ENCODE data around the gene INPP5K. TPM values are rescaled to one million over a fixed set of nuclear protein-coding genes. Genes with fewer than 3 reads are reported as not detected.
A peak's percentile ranks its signal among the peaks of the same experiment; 100 is the strongest.

Gene INPP5K
- total RNA-seq, 5 donors from 2014 or later (not counting 1 experiment from before 2014, with no cell fraction given) = 91.1 to 184 (median 97.0) TPM

DNA sequence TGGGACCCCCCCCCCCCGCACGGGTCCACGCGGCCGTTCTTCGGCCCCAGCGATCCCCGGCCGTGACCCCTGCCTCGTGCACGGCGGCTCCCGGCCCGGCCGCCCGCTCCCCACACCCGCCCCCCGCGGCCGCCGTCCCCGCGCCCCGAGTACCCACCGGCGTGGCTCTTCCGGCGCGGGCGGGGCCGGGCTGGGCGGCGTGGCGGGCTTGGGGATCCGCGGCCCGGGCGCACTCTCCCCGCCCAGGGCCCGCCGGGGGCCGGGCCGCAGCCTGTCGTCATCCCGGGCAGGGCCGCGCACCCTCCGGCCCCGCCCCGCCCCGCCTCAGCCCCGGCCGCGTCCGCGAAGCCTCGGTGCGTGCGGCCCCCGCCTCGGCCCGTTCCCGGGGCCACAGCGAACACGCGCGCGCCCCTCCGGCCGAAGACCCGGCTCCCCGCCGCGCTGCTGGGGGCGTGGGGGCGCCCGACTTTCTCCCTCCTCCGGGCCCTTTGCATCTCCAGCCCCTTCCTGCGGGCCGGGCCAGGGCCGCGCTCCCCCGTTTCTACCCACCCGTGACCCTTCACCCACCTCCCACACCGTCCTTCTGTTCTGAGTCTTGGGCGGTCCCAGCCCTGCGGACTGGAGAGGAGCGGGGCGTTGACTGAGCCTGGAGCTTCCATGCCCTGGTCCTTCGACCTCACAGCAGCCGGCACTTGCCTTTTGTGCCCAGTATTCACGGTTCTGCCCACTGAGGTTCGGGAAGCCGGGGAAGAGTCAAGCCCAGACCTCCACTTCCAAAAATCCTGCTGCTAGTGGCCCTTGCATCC is 24.8 kb downstream of the INPP5K start:
- H3K4me1 ChIP-seq (ENCODE audit: control insufficient read depth in 1 of 2, extremely low read depth in 1 of 2, insufficient read depth in 2 of 2, low read length in 2 of 2) = peaks cover 14 to 49% of the 10 kb centered on the region in 2 experiments
- H3K4me1 Mint-ChIP-seq = peaks cover 32 to 40% (median 35%) of the 10 kb centered on the region in 3 donors
- H3K4me3 Mint-ChIP-seq = peak overlapping the region; percentile 77 to 81 (median 81)
- peaks cover 0 to 8% of the 10 kb centered on the region in 2 experiments for H3K27me3 ChIP-seq (replicated peaks in 1 of 2; ENCODE audit: control insufficient read depth in 2 of 2, extremely low read depth in 1 of 2, insufficient read depth in 2 of 2, low read length in 1 of 2)
- no peak overlapping the region for H3K27ac ChIP-seq (ENCODE audit: low read length)
- no peaks in the 10 kb centered on the region for H3K27me3 Mint-ChIP-seq
- peak overlapping the region in 1 of 2 donors; percentile 64 for H3K4me3 ChIP-seq (ENCODE audit: control insufficient read depth in 1 of 2, extremely low read depth in 1 of 2, low read length in 1 of 2)
- peak overlapping the region in 1 of 2 donors; percentile 49 for H3K27ac Mint-ChIP-seq
- ATAC-seq (replicated peaks in 1 of 4) (peak; percentile 28 to 66 (median 58)), DNase-seq (peak in 6 of 35 experiments; percentile 20 to 60 (median 30))
- POLR2A ChIA-PET = no interaction called here
- no peaks in the 10 kb centered on the region for H3K9me3 ChIP-seq
- CTCF ChIA-PET = no interaction called here
- H3K9me3 Mint-ChIP-seq = no peaks in the 10 kb centered on the region
- H3K36me3 Mint-ChIP-seq = no peaks in the 10 kb centered on the region
- WGBS (ENCODE audit: insufficient coverage) = 4% methylated on average over 94 of the region's 94 CpGs
- H3K36me3 ChIP-seq (ENCODE audit: control insufficient read depth in 2 of 2, extremely low read depth in 1 of 2, insufficient read depth in 1 of 2, low read length in 1 of 2) = peaks cover 10 to 16% of the 10 kb centered on the region in 2 donors

DNA sequence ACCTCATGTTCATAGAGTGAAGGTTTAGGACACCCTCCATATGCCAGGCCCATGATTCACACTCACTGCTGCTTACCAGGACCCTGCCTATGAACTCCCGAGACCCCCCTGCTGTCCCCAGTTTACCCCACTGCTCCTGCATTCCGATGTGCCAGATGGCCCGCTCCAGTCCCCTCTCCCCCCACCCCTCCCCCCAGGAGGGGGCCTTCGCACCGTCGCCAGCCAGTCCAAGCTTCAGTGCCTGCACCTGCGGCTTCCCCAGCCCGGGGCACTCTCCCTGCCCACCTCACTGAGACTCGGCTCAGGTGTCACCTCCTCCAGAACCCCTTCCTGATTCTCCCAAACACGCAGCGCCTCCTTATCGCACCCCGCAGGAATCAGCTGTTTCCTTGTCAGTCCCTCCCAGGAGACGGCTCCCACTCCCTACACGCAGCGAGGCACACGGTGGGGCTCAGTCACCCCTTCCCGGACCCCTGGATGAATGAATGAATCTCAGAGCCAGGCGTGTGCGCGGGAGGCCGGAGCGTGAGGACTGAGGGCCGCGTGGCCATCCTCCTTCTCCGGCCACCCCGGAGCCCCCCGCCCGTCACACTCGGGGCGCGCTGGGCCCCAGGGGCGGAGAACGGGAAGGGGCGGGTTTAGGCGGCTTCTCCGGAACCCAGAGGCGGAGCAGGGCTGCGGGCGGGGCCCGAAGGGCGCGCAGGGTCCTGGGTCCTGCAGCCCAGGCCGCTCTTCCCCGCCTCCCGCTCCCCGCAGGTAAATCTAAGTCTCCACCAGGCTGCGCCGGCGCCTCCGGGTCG is 25.6 kb downstream of the INPP5K start:
- Mint-ChIP-seq H3K4me3 (peak overlapping the region; percentile 77 to 83 (median 79)), H3K36me3 (no peaks in the 10 kb centered on the region), H3K4me1 (peaks cover 33 to 40% (median 35%) of the 10 kb centered on the region in 3 donors), H3K27me3 (no peaks in the 10 kb centered on the region), H3K9me3 (no peaks in the 10 kb centered on the region), H3K27ac (peak overlapping the region; percentile 84 to 88)
- DNase-seq (peak in 22 of 35 experiments; percentile 24 to 69 (median 50)), ATAC-seq (replicated peaks in 1 of 4) (peak; percentile 54 to 72 (median 70))
- Histone ChIP-seq H3K36me3 (ENCODE audit: control insufficient read depth in 2 of 2, extremely low read depth in 1 of 2, insufficient read depth in 1 of 2, low read length in 1 of 2) (peaks cover 2 to 10% of the 10 kb centered on the region in 2 donors), H3K9me3 (no peaks in the 10 kb centered on the region), H3K4me3 (ENCODE audit: control insufficient read depth in 1 of 2, extremely low read depth in 1 of 2, low read length in 1 of 2) (peak overlapping the region; percentile 56 to 64), H3K4me1 (ENCODE audit: control insufficient read depth in 1 of 2, extremely low read depth in 1 of 2, insufficient read depth in 2 of 2, low read length in 2 of 2) (peaks cover 20 to 57% of the 10 kb centered on the region in 2 experiments), H3K27me3 (replicated peaks in 1 of 2; ENCODE audit: control insufficient read depth in 2 of 2, extremely low read depth in 1 of 2, insufficient read depth in 2 of 2, low read length in 1 of 2) (peaks cover 0 to 8% of the 10 kb centered on the region in 2 experiments), H3K27ac (ENCODE audit: low read length) (peak overlapping the region; percentile 44)
- ChIA-PET POLR2A (interaction anchor here in 1 of 2 donors (0.6 kb wide), 1 partner anchor 555 kb away, joined by 4 read pairs; no protein-coding TSS in a partner anchor), CTCF (interaction anchor here in 1 of 2 donors (0.6 kb wide), 1 partner anchor 14 kb away, joined by 3 read pairs; no protein-coding TSS in a partner anchor)
- 1% methylated on average over 46 of the region's 52 CpGs for WGBS (ENCODE audit: insufficient coverage)

DNA sequence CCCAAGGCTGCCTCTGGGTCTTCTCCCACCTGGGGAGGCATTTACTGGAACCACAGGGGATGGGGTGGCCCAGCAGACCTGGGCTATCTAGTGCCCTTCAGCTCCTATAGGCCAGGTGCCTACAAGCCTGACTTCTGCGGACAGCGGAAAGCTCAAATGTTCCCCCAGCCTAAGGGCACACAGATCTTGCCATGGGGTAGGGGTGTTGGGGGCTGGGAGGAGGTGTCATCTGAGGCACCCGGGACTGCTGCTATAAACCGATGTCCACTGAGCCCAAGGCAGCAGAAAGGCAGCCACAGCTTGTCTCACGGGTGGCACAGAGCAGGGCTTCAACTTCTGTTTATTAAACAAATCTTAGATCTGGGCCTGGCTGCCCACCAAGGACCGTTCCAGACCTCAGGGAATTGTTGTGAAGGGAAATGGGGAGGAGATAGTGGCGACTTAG is 27.6 kb downstream of the INPP5K start:
- Mint-ChIP-seq H3K27ac (peak overlapping the region; percentile 46 to 69), H3K4me1 (peaks cover 35 to 45% (median 35%) of the 10 kb centered on the region in 3 donors), H3K9me3 (no peaks in the 10 kb centered on the region), H3K36me3 (no peaks in the 10 kb centered on the region), H3K27me3 (no peaks in the 10 kb centered on the region), H3K4me3 (peak overlapping the region; percentile 72 to 79 (median 79))
- ChIA-PET POLR2A (no interaction called here), CTCF (no interaction called here)
- no peak overlapping the region for H3K27ac ChIP-seq (ENCODE audit: low read length)
- no peaks in the 10 kb centered on the region for H3K9me3 ChIP-seq
- peaks cover 20 to 67% of the 10 kb centered on the region in 2 experiments for H3K4me1 ChIP-seq (ENCODE audit: control insufficient read depth in 1 of 2, extremely low read depth in 1 of 2, insufficient read depth in 2 of 2, low read length in 2 of 2)
- peaks cover 0 to 8% of the 10 kb centered on the region in 2 experiments for H3K27me3 ChIP-seq (replicated peaks in 1 of 2; ENCODE audit: control insufficient read depth in 2 of 2, extremely low read depth in 1 of 2, insufficient read depth in 2 of 2, low read length in 1 of 2)
- ATAC-seq (replicated peaks in 1 of 4) (no peak), DNase-seq (no peak)
- no peaks in the 10 kb centered on the region for H3K36me3 ChIP-seq (ENCODE audit: control insufficient read depth in 2 of 2, extremely low read depth in 1 of 2, insufficient read depth in 1 of 2, low read length in 1 of 2)
- 98% methylated on average over 5 of the region's 7 CpGs for WGBS (ENCODE audit: insufficient coverage)
- H3K4me3 ChIP-seq (ENCODE audit: control insufficient read depth in 1 of 2, extremely low read depth in 1 of 2, low read length in 1 of 2) = no peak overlapping the region

DNA sequence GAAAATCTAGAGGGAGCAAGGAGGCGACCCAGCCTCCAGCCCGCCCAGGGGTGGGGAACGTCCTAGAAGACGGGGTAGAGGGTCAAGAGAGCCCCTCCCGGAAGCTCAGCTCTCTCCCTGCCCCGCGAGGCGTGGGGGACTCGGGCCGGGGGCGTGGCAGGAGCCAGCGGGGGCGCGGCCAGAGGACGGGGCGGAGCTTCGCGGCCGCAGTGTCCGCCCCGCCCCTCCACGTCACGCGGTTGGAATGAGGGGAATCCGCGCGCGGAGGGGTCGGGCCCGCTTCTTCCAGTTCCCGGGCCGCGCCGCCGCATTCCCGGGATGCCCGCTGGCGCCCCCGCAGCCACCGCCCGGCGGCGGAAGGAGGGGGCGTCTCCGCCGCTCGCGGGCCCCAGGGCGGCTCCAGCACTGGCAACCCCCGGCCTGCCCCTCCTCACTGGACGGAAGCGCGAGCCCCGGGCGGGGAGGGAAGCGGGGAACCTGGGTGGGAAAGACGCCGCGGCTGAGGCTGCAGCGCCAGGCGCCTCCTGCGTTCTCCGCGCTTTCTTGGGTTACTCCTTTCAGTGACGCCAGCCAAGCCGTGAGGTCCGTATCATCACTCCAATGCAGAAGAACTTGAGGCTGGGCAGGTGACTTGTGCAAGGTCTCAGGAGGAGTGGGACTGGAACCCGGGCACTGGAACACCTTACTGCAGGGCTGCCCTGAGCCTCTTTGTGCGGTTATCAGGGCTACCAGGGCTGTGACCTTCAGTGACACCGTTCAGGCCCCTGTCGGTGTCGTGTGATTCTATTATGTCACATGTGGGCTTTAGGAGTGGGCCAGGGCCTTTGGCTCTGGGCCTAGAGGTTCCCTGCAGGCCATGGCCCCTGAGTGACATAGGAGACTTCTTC is 28.2 kb downstream of the INPP5K start:
- ChIA-PET CTCF (interaction anchor here in 1 of 2 donors (1.2 kb wide), 2 partner anchors 27 to 123 kb away, joined by 3 to 6 read pairs; no protein-coding TSS in a partner anchor), POLR2A (no interaction called here)
- H3K4me3 Mint-ChIP-seq = peak overlapping the region; percentile 79 to 81 (median 79)
- DNase-seq (peak in 34 of 35 experiments; percentile 26 to 87 (median 55)), ATAC-seq (replicated peaks in 1 of 4) (peak; percentile 31 to 51 (median 40))
- H3K4me3 ChIP-seq (ENCODE audit: control insufficient read depth in 1 of 2, extremely low read depth in 1 of 2, low read length in 1 of 2) = peak overlapping the region; percentile 46 to 52
- H3K36me3 Mint-ChIP-seq = peaks cover 3% of the 10 kb centered on the region
- H3K27me3 Mint-ChIP-seq = no peaks in the 10 kb centered on the region
- H3K9me3 Mint-ChIP-seq = no peaks in the 10 kb centered on the region
- peaks cover 30 to 43% (median 34%) of the 10 kb centered on the region in 3 donors for H3K4me1 Mint-ChIP-seq
- 4% methylated on average over 70 of the region's 72 CpGs for WGBS (ENCODE audit: insufficient coverage)
- no peaks in the 10 kb centered on the region for H3K9me3 ChIP-seq
- peak overlapping the region; percentile 69 to 84 for H3K27ac Mint-ChIP-seq
- H3K36me3 ChIP-seq (ENCODE audit: control insufficient read depth in 2 of 2, extremely low read depth in 1 of 2, insufficient read depth in 1 of 2, low read length in 1 of 2) = no peaks in the 10 kb centered on the region
- peak overlapping the region; percentile 38 for H3K27ac ChIP-seq (ENCODE audit: low read length)
- H3K27me3 ChIP-seq (replicated peaks in 1 of 2; ENCODE audit: control insufficient read depth in 2 of 2, extremely low read depth in 1 of 2, insufficient read depth in 2 of 2, low read length in 1 of 2) = peaks cover 0 to 8% of the 10 kb centered on the region in 2 experiments
- H3K4me1 ChIP-seq (ENCODE audit: control insufficient read depth in 1 of 2, extremely low read depth in 1 of 2, insufficient read depth in 2 of 2, low read length in 2 of 2) = peaks cover 20 to 63% of the 10 kb centered on the region in 2 experiments

DNA sequence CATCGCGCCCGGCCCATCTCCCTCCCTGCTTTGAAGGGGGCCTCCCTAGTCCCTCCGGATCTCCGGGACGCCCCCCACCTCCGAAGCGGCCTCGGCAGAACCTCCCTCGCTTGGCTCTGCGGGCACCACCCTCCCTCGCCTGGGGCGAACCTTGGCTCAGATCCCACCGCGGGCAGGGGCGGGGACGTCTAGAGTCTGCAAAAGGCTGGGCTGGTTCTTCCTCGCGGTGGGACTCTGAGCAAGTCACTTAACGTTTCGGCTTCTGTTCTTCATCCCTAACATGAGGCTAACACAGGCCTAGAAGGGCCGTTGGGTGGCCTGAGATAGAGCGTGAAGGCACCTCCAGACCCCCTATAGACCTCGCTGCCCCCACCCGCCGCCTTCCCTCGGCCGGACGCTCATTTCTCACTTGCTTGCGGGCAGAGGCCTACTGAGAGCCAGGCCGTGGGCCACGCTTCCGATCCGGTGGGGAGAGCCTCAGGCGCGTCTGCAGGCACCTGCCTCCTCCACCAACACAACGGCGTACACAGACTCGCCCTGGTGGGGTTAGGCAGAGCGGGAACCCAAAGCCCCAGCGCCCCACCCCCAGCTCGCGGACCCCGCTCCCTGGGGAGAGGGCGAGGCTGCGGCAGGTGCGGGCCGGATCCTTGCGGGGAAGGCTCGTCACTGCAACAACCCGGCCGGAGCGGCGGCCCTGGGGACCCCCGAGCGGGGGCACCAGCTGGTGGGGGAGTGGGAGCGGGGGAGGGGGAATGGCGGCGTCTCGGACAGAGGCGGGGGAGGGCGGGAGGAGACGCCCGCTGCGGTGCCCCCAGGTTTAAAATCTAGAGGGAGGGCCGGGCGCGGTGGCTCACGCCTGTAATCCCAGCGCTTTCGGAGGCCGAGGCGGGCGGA is 29.4 kb downstream of the INPP5K start:
- ATAC-seq (replicated peaks in 1 of 4) = peak; percentile 36 to 41 (median 37)
- Histone ChIP-seq H3K27ac (ENCODE audit: low read length) (peak overlapping the region; percentile 72), H3K36me3 (ENCODE audit: control insufficient read depth in 2 of 2, extremely low read depth in 1 of 2, insufficient read depth in 1 of 2, low read length in 1 of 2) (no peaks in the 10 kb centered on the region), H3K4me3 (ENCODE audit: control insufficient read depth in 1 of 2, extremely low read depth in 1 of 2, low read length in 1 of 2) (peak overlapping the region; percentile 46 to 53), H3K27me3 (replicated peaks in 1 of 2; ENCODE audit: control insufficient read depth in 2 of 2, extremely low read depth in 1 of 2, insufficient read depth in 2 of 2, low read length in 1 of 2) (peaks cover 0 to 6% of the 10 kb centered on the region in 2 experiments), H3K9me3 (no peaks in the 10 kb centered on the region), H3K4me1 (ENCODE audit: control insufficient read depth in 1 of 2, extremely low read depth in 1 of 2, insufficient read depth in 2 of 2, low read length in 2 of 2) (peaks cover 13 to 52% of the 10 kb centered on the region in 2 experiments)
- CTCF ChIA-PET = interaction anchor here in 1 of 2 donors (1.0 to 1.2 kb wide), 3 partner anchors 29 to 122 kb away, joined by 3 to 6 read pairs (median 3); no protein-coding TSS in a partner anchor
- Mint-ChIP-seq H3K4me3 (peak overlapping the region; percentile 79 to 81 (median 79)), H3K27me3 (no peaks in the 10 kb centered on the region), H3K36me3 (peaks cover 6% of the 10 kb centered on the region), H3K9me3 (no peaks in the 10 kb centered on the region), H3K27ac (peak overlapping the region; percentile 90 to 93), H3K4me1 (peaks cover 27 to 37% (median 30%) of the 10 kb centered on the region in 3 donors)
- POLR2A ChIA-PET = interaction anchor here in 1 of 2 donors (0.7 kb wide), 1 partner anchor 57 kb away, joined by 5 read pairs; no protein-coding TSS in a partner anchor
- DNase-seq = peak; percentile 51 to 85 (median 68)
- WGBS (ENCODE audit: insufficient coverage) = 5% methylated on average over 60 of the region's 74 CpGs
